Keratinocyte (primary cell): Measurements from ENCODE around the gene HADHB. TPM values are rescaled to one million over a fixed set of nuclear protein-coding genes. Genes with fewer than 3 reads are reported as not detected.

Experiments used
- DNase-seq: peaks from one replicate; pipeline ENCODE4 v3.0.0-alpha.2; 2011; ENCODE audit warnings: low read depth, missing footprints, low spot score
- FAIRE-seq: peaks from 2 replicates; lab custom pipeline; 2011; peaks lifted over from hg19 to GRCh38; lab: Jason Lieb, UNC
- H2AFZ ChIP-seq: 2 replicates; pipeline ENCODE4 v1.6.0; 2012; ENCODE audit warnings: low read length, control low read depth, inconsistent platforms; ENCODE audit not compliant: control insufficient read depth
- H3K27ac ChIP-seq: 2 replicates; pipeline ENCODE4 v1.5.1; 2011; ENCODE audit warnings: low read length; ENCODE audit not compliant: control insufficient read depth, insufficient read depth
- H3K27me3 ChIP-seq: 3 replicates; pipeline ENCODE4 v1.6.0; 2011; ENCODE audit warnings: low read length; ENCODE audit not compliant: control insufficient read depth, insufficient read depth; ENCODE audit errors: extremely low read depth
- H3K36me3 ChIP-seq, 2 experiments: 2 replicates in 1 of 2; 3 replicates in 1 of 2; pipeline ENCODE4 v1.5.1; 2011; ENCODE audit warnings: low read length in 2 of 2, mild to moderate bottlenecking in 1 of 2; ENCODE audit not compliant: control insufficient read depth in 2 of 2, insufficient read depth in 2 of 2; ENCODE audit errors: extremely low read depth in 1 of 2
- H3K4me1 ChIP-seq: 3 replicates; pipeline ENCODE4 v1.5.1; 2011; ENCODE audit warnings: low read length; ENCODE audit not compliant: control insufficient read depth, insufficient read depth; ENCODE audit errors: extremely low read depth
- H3K4me2 ChIP-seq: 3 replicates; pipeline ENCODE4 v1.6.0; 2011; ENCODE audit warnings: low read depth, low read length; ENCODE audit not compliant: control insufficient read depth, insufficient read depth; ENCODE audit errors: extremely low read depth
- H3K4me3 ChIP-seq, 3 experiments: fragments of 200-600 bp in 1 of 3; sonication (generic) in 1 of 3; 2 replicates in 2 of 3; 3 replicates in 1 of 3; pipeline ENCODE4 v1.5.1; 2011 to 2016; ENCODE audit warnings: low read length in 3 of 3, mild to moderate bottlenecking in 3 of 3, control low read depth in 2 of 3, inconsistent platforms in 1 of 3, low read depth in 1 of 3, mixed read lengths in 1 of 3, mixed run types in 1 of 3, moderate library complexity in 1 of 3; ENCODE audit not compliant: control insufficient read depth in 2 of 3, insufficient read depth in 2 of 3; ENCODE audit errors: extremely low read depth in 1 of 3
- H3K79me2 ChIP-seq: 2 replicates; pipeline ENCODE4 v1.6.0; 2012; ENCODE audit warnings: low read length; ENCODE audit not compliant: control insufficient read depth, insufficient read depth
- H3K9ac ChIP-seq: 3 replicates; pipeline ENCODE4 v1.6.0; 2011; ENCODE audit warnings: low read length; ENCODE audit not compliant: control insufficient read depth, insufficient read depth; ENCODE audit errors: extremely low read depth
- H3K9me1 ChIP-seq: 3 replicates; pipeline ENCODE4 v1.6.0; 2011; ENCODE audit warnings: low read length; ENCODE audit not compliant: control insufficient read depth, insufficient read depth; ENCODE audit errors: extremely low read depth
- H3K9me3 ChIP-seq: 2 replicates; pipeline ENCODE4 v1.5.1; 2012; ENCODE audit warnings: low read depth, low read length; ENCODE audit not compliant: control insufficient read depth
- H4K20me1 ChIP-seq: 3 replicates; pipeline ENCODE4 v1.6.0; 2011; ENCODE audit warnings: low read length; ENCODE audit not compliant: control insufficient read depth, insufficient read depth; ENCODE audit errors: extremely low read depth
- CTCF ChIP-seq, 3 experiments: IDR thresholded peaks in 1 of 3; conservative IDR thresholded peaks in 1 of 3; optimal IDR thresholded peaks in 1 of 3; 2 replicates in 2 of 3; 3 replicates in 1 of 3; pipeline versions ENCODE3 to v1.5.1; 2011; ENCODE audit warnings: low read length in 3 of 3, mild to moderate bottlenecking in 3 of 3, moderate library complexity in 2 of 3, control low read depth in 1 of 3, inconsistent platforms in 1 of 3; ENCODE audit not compliant: insufficient read depth in 2 of 3; ENCODE audit errors: extremely low read depth in 1 of 3
- EZH2 ChIP-seq: IDR thresholded peaks from one replicate; pipeline ENCODE4 v1.6.1; 2012; ENCODE audit warnings: inconsistent platforms, mild to moderate bottlenecking, low read length, moderate library complexity
- dilution Hi-C: fragments of 300-500 bp; cut with MboI; formaldehyde crosslinking; loops from one replicate; pipeline ENCODE4 v1.7.0; 2020; ENCODE audit warnings: low sequenced_read_pairs; ENCODE audit not compliant: extremely low pct_ligation_motif_present
- polyA plus RNA-seq, 5 experiments: library from polyadenylated mRNA; depleted of rRNA in 3 of 5; stranded (reverse) in 3 of 5; stranded (forward) in 1 of 5; unstranded in 1 of 5; fragments of >200 nt; gene quantifications; 1 replicate in 1 of 5; 2 replicates in 3 of 5; 3 replicates in 1 of 5; pipeline versions ENCODE4 v1.2.1 to v1.2.3, GENCODE V29; 2011 to 2012; ENCODE audit warnings: missing spikeins in 2 of 5, low read depth in 1 of 5, low replicate concordance in 1 of 5

The HADHB gene
- polyA plus RNA-seq, 1 donor (not counting 4 experiments of a cell fraction or from before 2014, with no cell fraction given) = 109 TPM

- FAIRE-seq = no peak
- Histone ChIP-seq H3K4me1 (peaks cover 16% of the 10 kb centered on the region), H3K9me3 (no peaks in the 10 kb centered on the region), H3K79me2 (no peaks in the 10 kb centered on the region), H3K27me3 (no peaks in the 10 kb centered on the region), H3K36me3 (peaks cover 8 to 13% of the 10 kb centered on the region in 2 experiments), H3K4me3 (no peak overlapping the region), H2AFZ (no peak overlapping the region), H3K9me1 (no peaks in the 10 kb centered on the region), H4K20me1 (no peaks in the 10 kb centered on the region), H3K27ac (no peak overlapping the region), H3K9ac (no peak overlapping the region), H3K4me2 (no peak overlapping the region)
- dilution Hi-C loops = no loop called here
- TF ChIP-seq EZH2 (no peak), CTCF (optimal IDR thresholded peaks at IDR 0.05 in 1 of 3, IDR thresholded peaks at IDR 0.05 in 1 of 3, conservative IDR thresholded peaks at IDR 0.05 in 1 of 3; ENCODE audit: extremely low read depth in 1 of 3, insufficient read depth in 2 of 3, low read length in 3 of 3) (no peak)
- DNase-seq = no peak
Observed at GRCh38 chr2:26285931-26286330, 41.2 kb downstream of the HADHB start.

DNA sequence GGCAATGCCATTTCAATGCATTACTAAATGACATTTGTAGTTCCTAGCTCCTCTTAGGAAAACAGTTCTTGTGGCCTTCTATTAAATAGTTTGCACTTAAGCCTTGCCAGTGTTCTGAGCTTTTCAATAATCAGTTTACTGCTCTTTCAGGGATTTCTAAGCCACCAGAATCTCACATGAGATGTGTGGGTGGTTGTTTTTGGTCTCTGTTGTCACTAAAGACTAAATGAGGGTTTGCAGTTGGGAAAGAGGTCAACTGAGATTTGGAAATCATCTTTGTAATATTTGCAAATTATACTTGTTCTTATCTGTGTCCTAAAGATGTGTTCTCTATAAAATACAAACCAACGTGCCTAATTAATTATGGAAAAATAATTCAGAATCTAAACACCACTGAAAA lies 45.3 kb downstream of the HADHB start:
- no peak for TF ChIP-seq EZH2
- TF ChIP-seq CTCF (optimal IDR thresholded peaks at IDR 0.05 in 1 of 3, IDR thresholded peaks at IDR 0.05 in 1 of 3, conservative IDR thresholded peaks at IDR 0.05 in 1 of 3; ENCODE audit: extremely low read depth in 1 of 3, insufficient read depth in 2 of 3, low read length in 3 of 3) = no peak
- H3K4me3 ChIP-seq = no peak overlapping the region
- H3K9me3 ChIP-seq = no peaks in the 10 kb centered on the region
- no peaks in the 10 kb centered on the region for H3K9me1 ChIP-seq
- no peaks in the 10 kb centered on the region for H3K27me3 ChIP-seq
- H3K36me3 ChIP-seq = peaks cover 5 to 7% of the 10 kb centered on the region in 2 experiments
- H3K9ac ChIP-seq = no peak overlapping the region
- H3K4me1 ChIP-seq = peaks cover 10% of the 10 kb centered on the region
- dilution Hi-C loops = no loop called here
- H3K4me2 ChIP-seq = no peak overlapping the region
- no peak overlapping the region for H3K27ac ChIP-seq
- FAIRE-seq = no peak
- H2AFZ ChIP-seq = no peak overlapping the region
- no peak for DNase-seq
- H3K79me2 ChIP-seq = no peaks in the 10 kb centered on the region
- no peaks in the 10 kb centered on the region for H4K20me1 ChIP-seq
